ENCODE data around the gene LRTM2. TPM values are rescaled to one million over a fixed set of nuclear protein-coding genes. Genes with fewer than 3 reads are reported as not detected.

LRTM2 gene
- total and polyA plus RNA-seq, 2 experiments from 2014 or later: not detected

DNA sequence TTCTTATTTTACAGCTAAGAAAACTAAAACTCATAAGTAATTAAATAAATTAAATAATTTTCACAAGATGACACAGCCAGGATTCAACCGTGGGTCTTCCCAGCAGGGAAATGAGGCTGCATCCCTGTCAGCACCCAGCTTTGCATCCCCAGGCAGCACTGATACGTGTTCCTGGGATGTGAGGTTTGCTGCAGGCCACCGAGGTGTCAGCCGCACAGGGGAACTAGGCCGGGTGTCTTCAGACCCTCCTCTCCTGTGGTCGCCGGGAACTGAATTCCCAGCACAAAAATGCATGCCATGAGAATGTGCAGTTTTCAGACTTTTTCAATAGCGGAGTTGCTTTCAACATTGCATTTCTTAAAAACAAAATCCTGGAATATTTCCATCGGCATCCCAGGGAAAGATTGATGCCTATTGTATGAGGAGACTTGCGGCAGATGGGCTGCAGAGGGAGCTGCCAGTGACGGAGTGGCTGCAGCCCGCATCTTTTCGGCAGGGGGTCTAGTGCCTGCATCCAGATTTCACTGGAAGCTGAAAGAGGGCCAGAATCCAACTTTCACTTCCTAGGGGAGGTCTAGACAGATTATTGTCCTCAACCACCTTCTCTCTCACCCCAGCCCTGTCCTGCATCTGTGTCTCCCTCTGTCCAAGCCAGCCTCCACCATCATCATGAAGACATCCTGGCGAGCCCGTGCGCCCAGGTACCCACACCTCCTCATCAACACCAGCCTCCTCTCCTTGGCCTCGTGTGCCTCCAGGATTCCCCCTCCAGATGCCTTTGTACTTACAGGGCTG is 12.6 kb downstream of the LRTM2 start:
- H3K4me3 ChIP-seq: no peak overlapping the region
- no peak overlapping the region for H2AFZ ChIP-seq
- no peaks in the 10 kb centered on the region for H3K79me2 ChIP-seq
- H3K4me1 ChIP-seq (ENCODE audit: insufficient read depth): no peaks in the 10 kb centered on the region
- 89% methylated on average over 17 of the region's 17 CpGs for WGBS (ENCODE audit: low lambda C conversion rate, missing lambda C conversion rate)
- H3K9me2 ChIP-seq (replicated peaks; ENCODE audit: insufficient read depth): no peaks in the 10 kb centered on the region
- no peak for DNase-seq (ENCODE audit: low spot score)
- no peaks in the 10 kb centered on the region for H3K9me3 ChIP-seq (ENCODE audit: low read depth)
- H3K27me3 ChIP-seq: no peaks in the 10 kb centered on the region
- H3K36me3 ChIP-seq (replicated peaks; ENCODE audit: insufficient read depth, low read depth): no peaks in the 10 kb centered on the region
- no peak overlapping the region for H3K4me2 ChIP-seq
- H3K27ac ChIP-seq: no peak overlapping the region
- TF ChIP-seq, protein P1, sequence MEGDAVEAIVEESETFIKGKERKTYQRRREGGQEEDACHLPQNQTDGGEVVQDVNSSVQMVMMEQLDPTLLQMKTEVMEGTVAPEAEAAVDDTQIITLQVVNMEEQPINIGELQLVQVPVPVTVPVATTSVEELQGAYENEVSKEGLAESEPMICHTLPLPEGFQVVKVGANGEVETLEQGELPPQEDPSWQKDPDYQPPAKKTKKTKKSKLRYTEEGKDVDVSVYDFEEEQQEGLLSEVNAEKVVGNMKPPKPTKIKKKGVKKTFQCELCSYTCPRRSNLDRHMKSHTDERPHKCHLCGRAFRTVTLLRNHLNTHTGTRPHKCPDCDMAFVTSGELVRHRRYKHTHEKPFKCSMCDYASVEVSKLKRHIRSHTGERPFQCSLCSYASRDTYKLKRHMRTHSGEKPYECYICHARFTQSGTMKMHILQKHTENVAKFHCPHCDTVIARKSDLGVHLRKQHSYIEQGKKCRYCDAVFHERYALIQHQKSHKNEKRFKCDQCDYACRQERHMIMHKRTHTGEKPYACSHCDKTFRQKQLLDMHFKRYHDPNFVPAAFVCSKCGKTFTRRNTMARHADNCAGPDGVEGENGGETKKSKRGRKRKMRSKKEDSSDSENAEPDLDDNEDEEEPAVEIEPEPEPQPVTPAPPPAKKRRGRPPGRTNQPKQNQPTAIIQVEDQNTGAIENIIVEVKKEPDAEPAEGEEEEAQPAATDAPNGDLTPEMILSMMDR (IDR thresholded peaks at IDR 0.05; ENCODE audit: poor library complexity): no peak
- TF ChIP-seq EZH2 (IDR thresholded peaks at IDR 0.05; ENCODE audit: borderline replicate concordance): no peak
- TF ChIP-seq EZH2phosphoT487 (IDR thresholded peaks at IDR 0.05; ENCODE audit: low read depth, severe bottlenecking, unreplicated experiment): no peak
- H4K20me1 ChIP-seq (ENCODE audit: insufficient read depth, poor library complexity, severe bottlenecking): no peaks in the 10 kb centered on the region

DNA sequence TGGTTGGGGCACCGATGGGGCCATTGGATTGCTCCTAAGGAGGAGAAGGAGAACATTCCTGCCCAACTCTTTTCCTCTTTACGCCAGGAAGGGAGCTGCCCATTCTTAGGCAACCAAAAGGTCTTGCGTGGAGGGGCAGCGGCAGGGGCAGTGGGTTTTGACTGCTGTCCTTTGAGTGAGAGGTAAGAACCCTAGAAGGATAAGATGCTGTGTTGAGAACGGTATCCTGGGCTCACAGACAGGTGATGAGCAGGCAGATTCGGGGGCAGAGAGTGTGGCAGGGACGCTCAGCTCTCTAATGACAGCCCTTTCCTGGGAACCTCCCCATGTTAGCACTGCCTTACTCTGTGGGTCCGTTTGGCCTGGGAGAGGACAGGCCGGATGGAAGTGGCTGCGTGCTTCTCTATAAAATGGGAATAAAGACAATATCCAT is 13.2 kb downstream of the LRTM2 start:
- Histone ChIP-seq H3K27ac (no peak overlapping the region), H3K4me3 (no peak overlapping the region), H3K4me2 (no peak overlapping the region), H3K9me3 (ENCODE audit: low read depth) (no peaks in the 10 kb centered on the region), H2AFZ (no peak overlapping the region), H3K36me3 (replicated peaks; ENCODE audit: insufficient read depth, low read depth) (no peaks in the 10 kb centered on the region), H3K4me1 (ENCODE audit: insufficient read depth) (no peaks in the 10 kb centered on the region), H3K9me2 (replicated peaks; ENCODE audit: insufficient read depth) (no peaks in the 10 kb centered on the region), H3K27me3 (no peaks in the 10 kb centered on the region), H4K20me1 (ENCODE audit: insufficient read depth, poor library complexity, severe bottlenecking) (no peaks in the 10 kb centered on the region), H3K79me2 (no peaks in the 10 kb centered on the region)
- TF ChIP-seq, protein P1 (IDR thresholded peaks at IDR 0.05; ENCODE audit: poor library complexity): no peak
- no peak for TF ChIP-seq EZH2phosphoT487 (IDR thresholded peaks at IDR 0.05; ENCODE audit: low read depth, severe bottlenecking, unreplicated experiment)
- no peak for TF ChIP-seq EZH2 (IDR thresholded peaks at IDR 0.05; ENCODE audit: borderline replicate concordance)
- 83% methylated on average over 10 of the region's 10 CpGs for WGBS (ENCODE audit: low lambda C conversion rate, missing lambda C conversion rate)
- DNase-seq (ENCODE audit: low spot score): no peak

- 94% methylated on average over 28 of the region's 34 CpGs for WGBS (ENCODE audit: low lambda C conversion rate, missing lambda C conversion rate)
- H3K4me1 ChIP-seq (ENCODE audit: insufficient read depth): no peaks in the 10 kb centered on the region
- no peaks in the 10 kb centered on the region for H3K36me3 ChIP-seq (replicated peaks; ENCODE audit: insufficient read depth, low read depth)
- TF ChIP-seq EZH2 (IDR thresholded peaks at IDR 0.05; ENCODE audit: borderline replicate concordance): no peak
- TF ChIP-seq, protein P1 (IDR thresholded peaks at IDR 0.05; ENCODE audit: poor library complexity): no peak
- no peak for TF ChIP-seq EZH2phosphoT487 (IDR thresholded peaks at IDR 0.05; ENCODE audit: low read depth, severe bottlenecking, unreplicated experiment)
- no peak overlapping the region for H3K4me3 ChIP-seq
- H3K4me2 ChIP-seq: no peak overlapping the region
- H3K27me3 ChIP-seq: no peaks in the 10 kb centered on the region
- no peak overlapping the region for H3K27ac ChIP-seq
- H4K20me1 ChIP-seq (ENCODE audit: insufficient read depth, poor library complexity, severe bottlenecking): no peaks in the 10 kb centered on the region
- no peaks in the 10 kb centered on the region for H3K79me2 ChIP-seq
- no peaks in the 10 kb centered on the region for H3K9me2 ChIP-seq (replicated peaks; ENCODE audit: insufficient read depth)
- H3K9me3 ChIP-seq (ENCODE audit: low read depth): no peaks in the 10 kb centered on the region
- DNase-seq (ENCODE audit: low spot score): no peak
- H2AFZ ChIP-seq: no peak overlapping the region
Observed at GRCh38 chr12:1834186-1834925, 14.0 kb downstream of the LRTM2 start.
